Peyer's patch (tissue), 4 donors: ENCODE measurements around the gene GRAMD4.

Source experiments
- POLR2A ChIP-seq, 2 donors: fragments of 450-650 bp; IDR thresholded peaks; one replicate each; pipeline ENCODE4 v1.5.1; 2017; ENCODE audit warnings: antibody characterized with exemption in 2 of 2, mild to moderate bottlenecking in 2 of 2, moderate library complexity in 2 of 2
- TF ChIP-seq, protein P1 (sequence below), 6 experiments: fragments of 450-650 bp in 4 of 6; fragments of 200-600 bp in 2 of 6; sonication (generic) in 1 of 6; IDR thresholded peaks; one replicate each; pipeline ENCODE4 v1.5.1; 2017 to 2019; ENCODE audit warnings: antibody characterized with exemption in 6 of 6, mild to moderate bottlenecking in 3 of 6, moderate library complexity in 1 of 6

DNA sequence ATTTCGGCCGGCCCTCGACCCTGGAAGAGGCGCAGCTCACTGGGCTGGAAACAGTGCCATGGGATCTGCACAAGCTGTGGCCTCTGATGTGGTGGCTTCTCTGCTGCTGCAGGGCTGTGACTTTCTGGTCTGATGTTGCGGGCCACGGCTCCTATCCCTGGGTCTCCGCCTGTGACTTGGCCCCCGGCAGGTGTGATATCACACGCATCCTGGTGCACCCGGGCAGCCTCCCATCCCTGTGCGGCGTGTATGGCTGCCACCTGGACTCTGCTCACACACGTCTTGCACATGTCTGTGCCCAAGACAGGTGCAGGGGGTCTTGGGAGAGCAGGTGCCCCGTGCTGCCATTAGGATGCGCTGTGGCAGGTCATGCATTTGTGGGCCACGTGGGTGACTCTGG is 31.1 kb downstream of the GRAMD4 start:
- TF ChIP-seq POLR2A (IDR thresholded peaks at IDR 0.05), result no peak
- TF ChIP-seq, protein P1, sequence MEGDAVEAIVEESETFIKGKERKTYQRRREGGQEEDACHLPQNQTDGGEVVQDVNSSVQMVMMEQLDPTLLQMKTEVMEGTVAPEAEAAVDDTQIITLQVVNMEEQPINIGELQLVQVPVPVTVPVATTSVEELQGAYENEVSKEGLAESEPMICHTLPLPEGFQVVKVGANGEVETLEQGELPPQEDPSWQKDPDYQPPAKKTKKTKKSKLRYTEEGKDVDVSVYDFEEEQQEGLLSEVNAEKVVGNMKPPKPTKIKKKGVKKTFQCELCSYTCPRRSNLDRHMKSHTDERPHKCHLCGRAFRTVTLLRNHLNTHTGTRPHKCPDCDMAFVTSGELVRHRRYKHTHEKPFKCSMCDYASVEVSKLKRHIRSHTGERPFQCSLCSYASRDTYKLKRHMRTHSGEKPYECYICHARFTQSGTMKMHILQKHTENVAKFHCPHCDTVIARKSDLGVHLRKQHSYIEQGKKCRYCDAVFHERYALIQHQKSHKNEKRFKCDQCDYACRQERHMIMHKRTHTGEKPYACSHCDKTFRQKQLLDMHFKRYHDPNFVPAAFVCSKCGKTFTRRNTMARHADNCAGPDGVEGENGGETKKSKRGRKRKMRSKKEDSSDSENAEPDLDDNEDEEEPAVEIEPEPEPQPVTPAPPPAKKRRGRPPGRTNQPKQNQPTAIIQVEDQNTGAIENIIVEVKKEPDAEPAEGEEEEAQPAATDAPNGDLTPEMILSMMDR (IDR thresholded peaks at IDR 0.05), result no peak
